Gastroesophageal sphincter (tissue), 4 donors: Measurements from ENCODE around the gene DDX42. TPM values are rescaled to one million over a fixed set of nuclear protein-coding genes. Genes with fewer than 3 reads are reported as not detected.

ENCODE experiments used
- ATAC-seq: fragments of 150-250 bp; one replicate; pipeline ENCODE4 v1.9.1; 2016; ENCODE audit warnings: mild to moderate bottlenecking, moderate library complexity
- H3K27ac ChIP-seq, 4 donors: fragments of 200-600 bp; sonication (generic) in 3 of 4; 1 replicate in 3 of 4; 2 replicates in 1 of 4; pipeline ENCODE4 v1.5.1; 2016 to 2019
- H3K27me3 ChIP-seq: fragments of 200-600 bp; sonication (generic); one replicate; pipeline ENCODE4 v1.5.1; 2019
- H3K36me3 ChIP-seq, 2 donors: fragments of 200-600 bp; sonication (generic); one replicate each; pipeline ENCODE4 v1.5.1; 2019; ENCODE audit warnings: control low read depth in 1 of 2
- H3K4me1 ChIP-seq, 3 donors: fragments of 200-600 bp; sonication (generic); 1 replicate in 2 of 3; 2 replicates in 1 of 3; pipeline ENCODE4 v1.5.1; 2016 to 2019; ENCODE audit warnings: control low read depth in 2 of 3
- H3K4me3 ChIP-seq, 2 donors: fragments of 200-600 bp; sonication (generic); one replicate each; pipeline ENCODE4 v1.5.1; 2019; ENCODE audit warnings: mild to moderate bottlenecking in 1 of 2, moderate library complexity in 1 of 2
- H3K9me3 ChIP-seq, 3 donors: fragments of 200-600 bp; sonication (generic); one replicate each; pipeline ENCODE4 v1.5.1; 2017 to 2019; ENCODE audit warnings: control low read depth in 2 of 3
- EP300 ChIP-seq: sonication (generic); formaldehyde crosslinking; IDR thresholded peaks from one replicate; pipeline ENCODE4 v1.6.1; 2017; ENCODE audit warnings: antibody characterized with exemption, mild to moderate bottlenecking
- POLR2A ChIP-seq, 2 donors: fragments of 450-650 bp; IDR thresholded peaks; one replicate each; pipeline ENCODE4 v1.6.1; 2017; ENCODE audit warnings: antibody characterized with exemption in 2 of 2, mild to moderate bottlenecking in 2 of 2, moderate library complexity in 1 of 2
- POLR2AphosphoS5 ChIP-seq: sonication (generic); formaldehyde crosslinking; IDR thresholded peaks from one replicate; pipeline ENCODE4 v1.6.1; 2017; ENCODE audit warnings: antibody characterized with exemption
- WGBS, 2 donors: methylation state at CpG; one replicate each; pipeline ENCODE4 v1.1.5; 2018; ENCODE audit warnings: low coverage in 1 of 2; 5-methylcytosine and 5-hydroxymethylcytosine counted together
- total RNA-seq, 4 donors: library from RNA; depleted of rRNA; stranded (reverse); fragments of >200 nt; gene quantifications; one replicate each; pipeline ENCODE4 v1.1.0, GENCODE V29; 2016
- TF ChIP-seq, protein P1 (sequence below), 4 experiments: fragments of 200-600 bp in 2 of 4; fragments of 450-650 bp in 2 of 4; sonication (generic) in 1 of 4; IDR thresholded peaks; one replicate each; pipeline ENCODE4 v1.5.1; 2017 to 2019; ENCODE audit warnings: antibody characterized with exemption in 4 of 4, mild to moderate bottlenecking in 2 of 4, moderate library complexity in 2 of 4

Gene DDX42
- total RNA-seq, 4 donors from 2014 or later, result 66.6 to 126 (median 98.8) TPM

GRCh38 chr17:63836811-63837210 is 62.8 kb downstream of the DDX42 start:
- peaks cover 0 to 61% of the 10 kb centered on the region in 2 donors for H3K36me3 ChIP-seq
- peak overlapping the region in 3 of 4 donors; percentile 93 to 98 (median 98) for H3K27ac ChIP-seq
- H3K9me3 ChIP-seq, result no peaks in the 10 kb centered on the region
- no peaks in the 10 kb centered on the region for H3K27me3 ChIP-seq
- WGBS, 2 donors, result 90 to 92% methylated on average over 3 to 6 of the region's 7 CpGs
- peaks cover 2 to 80% (median 35%) of the 10 kb centered on the region in 3 donors for H3K4me1 ChIP-seq
- TF ChIP-seq POLR2A (IDR thresholded peaks at IDR 0.05) (no peak), POLR2AphosphoS5 (no peak), EP300 (no peak)
- TF ChIP-seq, protein P1, sequence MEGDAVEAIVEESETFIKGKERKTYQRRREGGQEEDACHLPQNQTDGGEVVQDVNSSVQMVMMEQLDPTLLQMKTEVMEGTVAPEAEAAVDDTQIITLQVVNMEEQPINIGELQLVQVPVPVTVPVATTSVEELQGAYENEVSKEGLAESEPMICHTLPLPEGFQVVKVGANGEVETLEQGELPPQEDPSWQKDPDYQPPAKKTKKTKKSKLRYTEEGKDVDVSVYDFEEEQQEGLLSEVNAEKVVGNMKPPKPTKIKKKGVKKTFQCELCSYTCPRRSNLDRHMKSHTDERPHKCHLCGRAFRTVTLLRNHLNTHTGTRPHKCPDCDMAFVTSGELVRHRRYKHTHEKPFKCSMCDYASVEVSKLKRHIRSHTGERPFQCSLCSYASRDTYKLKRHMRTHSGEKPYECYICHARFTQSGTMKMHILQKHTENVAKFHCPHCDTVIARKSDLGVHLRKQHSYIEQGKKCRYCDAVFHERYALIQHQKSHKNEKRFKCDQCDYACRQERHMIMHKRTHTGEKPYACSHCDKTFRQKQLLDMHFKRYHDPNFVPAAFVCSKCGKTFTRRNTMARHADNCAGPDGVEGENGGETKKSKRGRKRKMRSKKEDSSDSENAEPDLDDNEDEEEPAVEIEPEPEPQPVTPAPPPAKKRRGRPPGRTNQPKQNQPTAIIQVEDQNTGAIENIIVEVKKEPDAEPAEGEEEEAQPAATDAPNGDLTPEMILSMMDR (IDR thresholded peaks at IDR 0.05), result no peak
- ATAC-seq, result no peak
- H3K4me3 ChIP-seq, result no peak overlapping the region

DNA sequence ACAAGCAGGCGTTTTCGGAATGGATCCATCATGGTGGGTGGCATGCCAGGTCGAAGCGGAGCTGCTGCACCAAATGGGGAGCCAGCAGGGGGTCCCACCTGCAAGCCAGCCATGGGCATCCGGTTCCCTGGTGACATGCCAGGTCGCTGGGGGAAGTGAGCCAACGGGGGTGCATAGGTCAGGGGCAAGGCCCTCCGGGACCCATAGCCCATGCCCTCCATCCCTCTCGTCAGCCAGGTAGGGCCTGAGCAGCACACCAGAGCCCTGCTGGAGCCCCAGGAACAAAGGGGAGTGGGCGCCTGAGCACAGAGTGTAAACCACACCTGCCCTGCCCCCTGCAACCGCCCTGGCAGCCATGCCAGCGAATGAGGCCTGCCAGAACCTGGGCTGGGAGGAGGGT is 63.5 kb downstream of the DDX42 start:
- peak overlapping the region in 1 of 2 donors; percentile 98 for H3K4me3 ChIP-seq
- TF ChIP-seq EP300, result no peak
- TF ChIP-seq POLR2A (IDR thresholded peaks at IDR 0.05), result no peak
- TF ChIP-seq, protein P1 (IDR thresholded peaks at IDR 0.05), result no peak
- no peak for TF ChIP-seq POLR2AphosphoS5
- ATAC-seq, result no peak
- H3K27me3 ChIP-seq, result no peaks in the 10 kb centered on the region
- peak overlapping the region; percentile 62 to 98 (median 96) for H3K27ac ChIP-seq
- H3K9me3 ChIP-seq, result no peaks in the 10 kb centered on the region
- WGBS, 2 donors, result 100% methylated on average over 1 of the region's 12 CpGs; no CpG with 5 or more reads in 1 of the 2 donors
- H3K36me3 ChIP-seq, result peaks cover 0 to 54% of the 10 kb centered on the region in 2 donors
- H3K4me1 ChIP-seq, result peaks cover 2 to 80% (median 35%) of the 10 kb centered on the region in 3 donors

DNA sequence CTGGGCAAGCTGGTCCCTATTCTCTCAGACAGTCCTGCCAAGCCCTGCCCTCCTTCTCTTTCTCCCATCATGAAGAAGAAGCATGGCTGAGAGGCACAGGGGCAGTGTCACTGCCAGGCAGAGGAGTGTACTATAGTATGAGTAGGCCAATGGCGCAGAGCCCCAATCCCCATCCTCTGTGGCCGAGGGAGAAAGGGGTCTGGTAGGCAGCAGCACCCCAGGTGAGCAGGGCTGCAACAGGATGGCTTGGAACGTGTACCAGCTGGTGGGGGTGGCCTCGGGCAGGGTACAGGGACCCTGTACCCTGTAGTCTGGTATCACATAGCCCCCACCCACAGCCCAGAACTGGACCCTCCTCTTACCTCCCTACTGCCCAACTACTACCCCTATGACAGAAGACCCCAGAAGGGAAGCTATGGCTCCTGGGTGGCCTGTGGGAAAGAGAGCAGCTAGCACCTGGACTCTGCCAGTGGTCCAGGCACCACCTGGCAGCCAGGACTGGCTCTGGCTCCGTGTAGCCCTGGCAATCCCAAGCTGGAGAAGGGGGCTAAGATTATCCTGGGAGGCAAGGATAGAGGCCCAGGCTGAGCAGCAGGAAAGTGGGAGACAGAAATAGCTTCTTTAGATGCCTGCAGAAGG is 64.1 kb downstream of the DDX42 start:
- H3K4me3 ChIP-seq, result peak overlapping the region in 1 of 2 donors; percentile 98
- peaks cover 2 to 80% (median 35%) of the 10 kb centered on the region in 3 donors for H3K4me1 ChIP-seq
- no peak for ATAC-seq
- H3K27me3 ChIP-seq, result no peaks in the 10 kb centered on the region
- no peak for TF ChIP-seq POLR2AphosphoS5
- TF ChIP-seq POLR2A (IDR thresholded peaks at IDR 0.05), result no peak
- no peaks in the 10 kb centered on the region for H3K9me3 ChIP-seq
- 14 to 67% methylated on average over 1 to 3 of the region's 5 CpGs for WGBS, 2 donors
- H3K27ac ChIP-seq, result peak overlapping the region; percentile 62 to 98 (median 96)
- peaks cover 0 to 48% of the 10 kb centered on the region in 2 donors for H3K36me3 ChIP-seq

- Histone ChIP-seq H3K36me3 (peaks cover 0 to 42% of the 10 kb centered on the region in 2 donors), H3K27ac (peak overlapping the region; percentile 91 to 98 (median 96)), H3K4me1 (peaks cover 2 to 84% (median 36%) of the 10 kb centered on the region in 3 donors), H3K27me3 (no peaks in the 10 kb centered on the region), H3K4me3 (peak overlapping the region; percentile 11 to 98), H3K9me3 (no peaks in the 10 kb centered on the region)
- peak; percentile 80 for ATAC-seq
- WGBS, 2 donors, result 20% methylated on average over 3 of the region's 7 CpGs; no CpG with 5 or more reads in 1 of the 2 donors
- TF ChIP-seq, protein P1 (IDR thresholded peaks at IDR 0.05), result peak in 1 of 4 experiments; percentile 29
- peak in 1 of 2 donors; percentile 37 for TF ChIP-seq POLR2A (IDR thresholded peaks at IDR 0.05)
- peak; percentile 95 for TF ChIP-seq POLR2AphosphoS5
- peak; percentile 6 for TF ChIP-seq EP300
These were observed 64.7 kb downstream of the DDX42 start for GRCh38 chr17:63838631-63839171.

GRCh38 chr17:63840591-63841349 is 66.8 kb downstream of the DDX42 start:
- Histone ChIP-seq H3K4me1 (peaks cover 2 to 72% (median 38%) of the 10 kb centered on the region in 3 donors), H3K9me3 (no peaks in the 10 kb centered on the region), H3K4me3 (peak overlapping the region; percentile 89 to 98), H3K27ac (peak overlapping the region; percentile 91 to 98 (median 97)), H3K36me3 (peaks cover 0 to 21% of the 10 kb centered on the region in 2 donors), H3K27me3 (no peaks in the 10 kb centered on the region)
- WGBS, 2 donors, result 40 to 42% methylated on average over 1 to 2 of the region's 4 CpGs
- no peak for ATAC-seq
- TF ChIP-seq, protein P1 (IDR thresholded peaks at IDR 0.05), result no peak
- no peak for TF ChIP-seq POLR2A (IDR thresholded peaks at IDR 0.05)
- TF ChIP-seq POLR2AphosphoS5, result no peak
- no peak for TF ChIP-seq EP300
